ENCODE data around the gene CLDN8.

DNA sequence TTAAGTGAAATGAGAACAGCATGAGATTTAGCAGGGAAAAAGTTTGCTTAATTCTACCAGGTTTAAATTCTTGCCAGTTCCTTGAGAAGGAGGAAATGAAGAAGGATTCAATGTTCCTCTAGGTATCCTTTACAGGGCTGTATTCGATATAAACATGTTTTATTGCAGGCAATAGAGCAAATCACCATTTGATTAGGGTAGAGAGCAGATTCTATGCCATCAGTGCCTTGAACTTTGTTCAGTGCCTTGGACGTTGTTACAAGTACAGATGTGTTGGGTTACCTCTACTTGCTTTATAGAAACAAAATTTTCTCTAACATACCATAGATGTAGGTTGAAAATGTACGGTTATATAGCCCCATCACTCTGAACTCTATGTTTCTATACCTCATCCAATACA is 18.2 kb upstream of the CLDN8 start:
- TF ChIP-seq, protein P1, sequence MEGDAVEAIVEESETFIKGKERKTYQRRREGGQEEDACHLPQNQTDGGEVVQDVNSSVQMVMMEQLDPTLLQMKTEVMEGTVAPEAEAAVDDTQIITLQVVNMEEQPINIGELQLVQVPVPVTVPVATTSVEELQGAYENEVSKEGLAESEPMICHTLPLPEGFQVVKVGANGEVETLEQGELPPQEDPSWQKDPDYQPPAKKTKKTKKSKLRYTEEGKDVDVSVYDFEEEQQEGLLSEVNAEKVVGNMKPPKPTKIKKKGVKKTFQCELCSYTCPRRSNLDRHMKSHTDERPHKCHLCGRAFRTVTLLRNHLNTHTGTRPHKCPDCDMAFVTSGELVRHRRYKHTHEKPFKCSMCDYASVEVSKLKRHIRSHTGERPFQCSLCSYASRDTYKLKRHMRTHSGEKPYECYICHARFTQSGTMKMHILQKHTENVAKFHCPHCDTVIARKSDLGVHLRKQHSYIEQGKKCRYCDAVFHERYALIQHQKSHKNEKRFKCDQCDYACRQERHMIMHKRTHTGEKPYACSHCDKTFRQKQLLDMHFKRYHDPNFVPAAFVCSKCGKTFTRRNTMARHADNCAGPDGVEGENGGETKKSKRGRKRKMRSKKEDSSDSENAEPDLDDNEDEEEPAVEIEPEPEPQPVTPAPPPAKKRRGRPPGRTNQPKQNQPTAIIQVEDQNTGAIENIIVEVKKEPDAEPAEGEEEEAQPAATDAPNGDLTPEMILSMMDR (IDR thresholded peaks at IDR 0.05; ENCODE audit: low read depth, low read length, poor library complexity, severe bottlenecking) = no peak
- TF ChIP-seq EZH2phosphoT487 (IDR thresholded peaks at IDR 0.05; ENCODE audit: borderline replicate concordance, low read length) = no peak

All from DOHH2 (cell line).